GM18909 (cell line): Measurements from ENCODE around the gene RBM15B.
"Not testable (repeated sequence)": the region's sequence is repeated elsewhere in the genome, so short reads cannot be mapped to it uniquely, and the experiment has no call there.

ENCODE experiments used
- ATAC-seq: cut with Tn5 transposase; IDR thresholded peaks from one replicate; pipeline ENCODE4 v1.9.1; 2021; ENCODE audit warnings: mild to moderate bottlenecking; ENCODE audit not compliant: unreplicated experiment, poor library complexity

The RBM15B gene

GRCh38 chr3:51375571-51375970, 15.5 kb upstream of the RBM15B start:
- ATAC-seq, result no peak

- ATAC-seq, result no peak
Measured at GRCh38 chr3:51378065-51378464, 13.0 kb upstream of the RBM15B start.

GRCh38 chr3:51378726-51379125, 12.4 kb upstream of the RBM15B start:
- ATAC-seq, result no peak

- ATAC-seq, result no peak
Measured at GRCh38 chr3:51379301-51379700, 11.8 kb upstream of the RBM15B start.

GRCh38 chr3:51379746-51380455, 11.2 kb upstream of the RBM15B start:
- ATAC-seq, result no peak

- no peak for ATAC-seq
Measured at GRCh38 chr3:51380601-51381332, 10.3 kb upstream of the RBM15B start.

- no peak for ATAC-seq
Measured at GRCh38 chr3:51381333-51381705, 9.8 kb upstream of the RBM15B start.

- ATAC-seq, result no peak
Measured at GRCh38 chr3:51382076-51382745, 8.9 kb upstream of the RBM15B start.

- ATAC-seq, result no peak
Measured at GRCh38 chr3:51382947-51383578, 8.0 kb upstream of the RBM15B start.

GRCh38 chr3:51384055-51384725, 6.9 kb upstream of the RBM15B start:
- peak; percentile 22 for ATAC-seq

GRCh38 chr3:51384726-51385473, 6.2 kb upstream of the RBM15B start, which contains the start of gene MANF:
Gene MANF, plus strand, starts transcription at chr3:51385291. Its CDS starts 52 bp downstream, at chr3:51385343.
- ATAC-seq, result peak; percentile 94

GRCh38 chr3:51385621-51386091, 5.4 kb upstream of the RBM15B start:
- ATAC-seq, result no peak

- no peak for ATAC-seq
Measured at GRCh38 chr3:51386159-51386851, 4.8 kb upstream of the RBM15B start.

GRCh38 chr3:51386852-51387229, 4.2 kb upstream of the RBM15B start:
- ATAC-seq, result no peak

- ATAC-seq, result not testable (repeated sequence)
Measured at GRCh38 chr3:51387281-51387680, 3.8 kb upstream of the RBM15B start.

- no peak for ATAC-seq
Measured at GRCh38 chr3:51388286-51389029, 2.6 kb upstream of the RBM15B start.

- no peak for ATAC-seq
Measured at GRCh38 chr3:51389423-51390183, 1.5 kb upstream of the RBM15B start.
